ENCODE measurements around the gene HIF3A. TPM values are rescaled to one million over a fixed set of nuclear protein-coding genes. Genes with fewer than 3 reads are reported as not detected.

HIF3A gene
- polyA plus RNA-seq, 1 donor = 165 TPM

GRCh38 chr19:46383171-46383815 lies 86.5 kb downstream of the HIF3A start:
- Histone ChIP-seq H3K27me3 (ENCODE audit: control insufficient read depth, insufficient read depth, low read length) (no peaks in the 10 kb centered on the region), H3K4me3 (ENCODE audit: low read length) (no peak overlapping the region), H3K4me1 (ENCODE audit: control insufficient read depth, insufficient read depth, low read length) (no peaks in the 10 kb centered on the region), H3K36me3 (ENCODE audit: control insufficient read depth, insufficient read depth, low read length) (peaks cover 78% of the 10 kb centered on the region), H3K9me3 (ENCODE audit: control insufficient read depth, low read depth, low read length) (no peaks in the 10 kb centered on the region), H3K27ac (ENCODE audit: low read length) (no peak overlapping the region)
- DNase-seq = no peak
- 83% methylated on average over 1 of the region's 23 CpGs for WGBS (ENCODE audit: insufficient coverage, low lambda C conversion rate)

- no peaks in the 10 kb centered on the region for H3K4me1 ChIP-seq (ENCODE audit: control insufficient read depth, insufficient read depth, low read length)
- H3K4me3 ChIP-seq (ENCODE audit: low read length) = no peak overlapping the region
- no CpG with 5 or more reads among the region's 7 CpGs for WGBS (ENCODE audit: insufficient coverage, low lambda C conversion rate)
- H3K9me3 ChIP-seq (ENCODE audit: control insufficient read depth, low read depth, low read length) = no peaks in the 10 kb centered on the region
- no peaks in the 10 kb centered on the region for H3K27me3 ChIP-seq (ENCODE audit: control insufficient read depth, insufficient read depth, low read length)
- peaks cover 83% of the 10 kb centered on the region for H3K36me3 ChIP-seq (ENCODE audit: control insufficient read depth, insufficient read depth, low read length)
- no peak for DNase-seq
- no peak overlapping the region for H3K27ac ChIP-seq (ENCODE audit: low read length)
Observed at GRCh38 chr19:46383846-46384245, 87.0 kb downstream of the HIF3A start.

GRCh38 chr19:46384396-46384795 lies 87.6 kb downstream of the HIF3A start:
- no CpG with 5 or more reads among the region's 11 CpGs for WGBS (ENCODE audit: insufficient coverage, low lambda C conversion rate)
- Histone ChIP-seq H3K27me3 (ENCODE audit: control insufficient read depth, insufficient read depth, low read length) (no peaks in the 10 kb centered on the region), H3K4me3 (ENCODE audit: low read length) (no peak overlapping the region), H3K36me3 (ENCODE audit: control insufficient read depth, insufficient read depth, low read length) (peaks cover 81% of the 10 kb centered on the region), H3K27ac (ENCODE audit: low read length) (no peak overlapping the region), H3K9me3 (ENCODE audit: control insufficient read depth, low read depth, low read length) (no peaks in the 10 kb centered on the region), H3K4me1 (ENCODE audit: control insufficient read depth, insufficient read depth, low read length) (no peaks in the 10 kb centered on the region)
- DNase-seq = no peak

DNA sequence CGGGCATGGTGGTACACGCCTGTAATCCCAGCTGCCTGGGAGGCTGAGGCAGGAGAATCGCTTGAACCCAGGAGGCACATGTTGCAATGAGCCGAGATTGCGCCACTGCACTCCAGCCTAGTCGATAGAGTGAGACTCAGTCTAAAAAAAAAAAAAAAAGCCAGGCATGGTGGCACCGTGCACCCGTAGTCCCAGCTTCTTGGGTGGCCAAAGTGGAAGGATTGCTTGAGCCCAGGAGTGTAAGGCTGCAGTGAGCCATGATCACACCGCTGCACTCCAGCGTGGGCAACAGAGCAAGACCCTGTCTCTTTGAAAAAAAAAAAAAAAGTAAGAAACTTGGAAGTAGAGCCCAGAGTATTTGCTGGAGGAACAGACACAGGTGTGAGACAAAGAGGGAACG lies 88.8 kb downstream of the HIF3A start:
- Histone ChIP-seq H3K9me3 (ENCODE audit: control insufficient read depth, low read depth, low read length) (no peaks in the 10 kb centered on the region), H3K27me3 (ENCODE audit: control insufficient read depth, insufficient read depth, low read length) (no peaks in the 10 kb centered on the region), H3K36me3 (ENCODE audit: control insufficient read depth, insufficient read depth, low read length) (peaks cover 85% of the 10 kb centered on the region), H3K4me1 (ENCODE audit: control insufficient read depth, insufficient read depth, low read length) (no peaks in the 10 kb centered on the region), H3K4me3 (ENCODE audit: low read length) (no peak overlapping the region), H3K27ac (ENCODE audit: low read length) (no peak overlapping the region)
- 100% methylated on average over 1 of the region's 11 CpGs for WGBS (ENCODE audit: insufficient coverage, low lambda C conversion rate)
- DNase-seq = no peak

DNA sequence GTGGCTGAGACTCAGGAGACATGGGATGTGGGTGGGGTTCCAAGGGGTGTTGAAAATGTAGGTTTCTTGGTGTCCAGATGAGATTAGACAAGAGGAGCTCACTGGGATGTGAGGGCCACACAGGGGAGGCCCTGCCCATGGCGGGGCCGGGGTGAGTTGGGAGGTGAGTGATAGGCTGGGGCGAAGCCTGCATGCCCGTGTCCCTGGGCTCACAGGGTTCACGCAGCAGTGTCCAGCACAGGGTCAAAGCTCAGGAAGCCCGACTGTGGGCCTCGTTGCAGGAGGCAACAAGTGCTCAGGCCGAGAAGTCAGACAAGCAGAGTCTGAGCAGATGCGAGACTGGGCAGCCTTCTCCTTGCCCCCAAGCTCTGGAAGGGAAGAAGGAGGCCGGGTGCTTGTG lies 89.3 kb downstream of the HIF3A start:
- peaks cover 90% of the 10 kb centered on the region for H3K36me3 ChIP-seq (ENCODE audit: control insufficient read depth, insufficient read depth, low read length)
- no peak overlapping the region for H3K4me3 ChIP-seq (ENCODE audit: low read length)
- H3K9me3 ChIP-seq (ENCODE audit: control insufficient read depth, low read depth, low read length) = no peaks in the 10 kb centered on the region
- H3K4me1 ChIP-seq (ENCODE audit: control insufficient read depth, insufficient read depth, low read length) = no peaks in the 10 kb centered on the region
- DNase-seq = no peak
- no peaks in the 10 kb centered on the region for H3K27me3 ChIP-seq (ENCODE audit: control insufficient read depth, insufficient read depth, low read length)
- WGBS (ENCODE audit: insufficient coverage, low lambda C conversion rate) = no CpG with 5 or more reads among the region's 10 CpGs
- no peak overlapping the region for H3K27ac ChIP-seq (ENCODE audit: low read length)

DNA sequence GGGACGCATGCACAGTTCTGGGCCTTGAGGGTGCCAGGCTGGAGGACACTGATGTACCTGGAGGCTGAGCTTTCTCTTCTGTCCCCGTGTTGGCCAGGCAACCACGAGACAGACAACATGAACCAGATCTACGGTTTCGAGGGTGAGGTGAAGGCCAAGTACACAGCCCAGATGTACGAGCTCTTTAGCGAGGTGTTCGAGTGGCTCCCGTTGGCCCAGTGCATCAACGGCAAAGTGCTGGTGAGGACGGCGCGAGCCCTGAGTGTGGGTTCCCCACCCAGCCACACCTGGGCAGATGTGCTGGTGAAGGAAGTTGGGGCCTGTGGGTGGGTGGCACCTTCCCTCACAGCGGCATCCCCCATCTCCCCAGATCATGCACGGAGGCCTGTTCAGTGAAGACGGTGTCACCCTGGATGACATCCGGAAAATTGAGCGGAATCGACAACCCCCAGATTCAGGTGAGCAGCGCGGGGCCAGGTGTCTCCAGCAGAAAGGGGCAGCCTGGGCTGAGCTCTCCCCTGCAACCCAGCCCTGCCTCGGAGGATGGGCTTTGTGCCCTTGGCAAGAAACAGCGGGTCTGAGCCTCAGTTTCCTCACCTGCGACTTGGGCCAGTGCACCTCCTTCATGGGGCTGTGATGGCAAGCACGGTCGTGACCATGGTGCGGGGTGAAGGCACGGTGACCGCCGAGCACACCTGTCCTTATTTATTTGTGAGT lies 90.3 kb downstream of the HIF3A start:
- no CpG with 5 or more reads among the region's 30 CpGs for WGBS (ENCODE audit: insufficient coverage, low lambda C conversion rate)
- no peak for DNase-seq
- no peaks in the 10 kb centered on the region for H3K27me3 ChIP-seq (ENCODE audit: control insufficient read depth, insufficient read depth, low read length)
- no peak overlapping the region for H3K27ac ChIP-seq (ENCODE audit: low read length)
- H3K4me1 ChIP-seq (ENCODE audit: control insufficient read depth, insufficient read depth, low read length) = peaks cover 2% of the 10 kb centered on the region
- H3K4me3 ChIP-seq (ENCODE audit: low read length) = no peak overlapping the region
- H3K9me3 ChIP-seq (ENCODE audit: control insufficient read depth, low read depth, low read length) = no peaks in the 10 kb centered on the region
- H3K36me3 ChIP-seq (ENCODE audit: control insufficient read depth, insufficient read depth, low read length) = peaks cover 89% of the 10 kb centered on the region

GRCh38 chr19:46387713-46388130 lies 90.9 kb downstream of the HIF3A start:
- no peak overlapping the region for H3K4me3 ChIP-seq (ENCODE audit: low read length)
- H3K27ac ChIP-seq (ENCODE audit: low read length) = no peak overlapping the region
- WGBS (ENCODE audit: insufficient coverage, low lambda C conversion rate) = 100% methylated on average over 1 of the region's 10 CpGs
- H3K9me3 ChIP-seq (ENCODE audit: control insufficient read depth, low read depth, low read length) = no peaks in the 10 kb centered on the region
- peaks cover 2% of the 10 kb centered on the region for H3K4me1 ChIP-seq (ENCODE audit: control insufficient read depth, insufficient read depth, low read length)
- no peaks in the 10 kb centered on the region for H3K27me3 ChIP-seq (ENCODE audit: control insufficient read depth, insufficient read depth, low read length)
- DNase-seq = no peak
- H3K36me3 ChIP-seq (ENCODE audit: control insufficient read depth, insufficient read depth, low read length) = peaks cover 83% of the 10 kb centered on the region

GRCh38 chr19:46388311-46389095 lies 91.7 kb downstream of the HIF3A start:
- no CpG with 5 or more reads among the region's 25 CpGs for WGBS (ENCODE audit: insufficient coverage, low lambda C conversion rate)
- Histone ChIP-seq H3K27me3 (ENCODE audit: control insufficient read depth, insufficient read depth, low read length) (no peaks in the 10 kb centered on the region), H3K4me1 (ENCODE audit: control insufficient read depth, insufficient read depth, low read length) (peaks cover 2% of the 10 kb centered on the region), H3K36me3 (ENCODE audit: control insufficient read depth, insufficient read depth, low read length) (peaks cover 75% of the 10 kb centered on the region), H3K27ac (ENCODE audit: low read length) (no peak overlapping the region), H3K4me3 (ENCODE audit: low read length) (no peak overlapping the region), H3K9me3 (ENCODE audit: control insufficient read depth, low read depth, low read length) (no peaks in the 10 kb centered on the region)
- DNase-seq = no peak

DNA sequence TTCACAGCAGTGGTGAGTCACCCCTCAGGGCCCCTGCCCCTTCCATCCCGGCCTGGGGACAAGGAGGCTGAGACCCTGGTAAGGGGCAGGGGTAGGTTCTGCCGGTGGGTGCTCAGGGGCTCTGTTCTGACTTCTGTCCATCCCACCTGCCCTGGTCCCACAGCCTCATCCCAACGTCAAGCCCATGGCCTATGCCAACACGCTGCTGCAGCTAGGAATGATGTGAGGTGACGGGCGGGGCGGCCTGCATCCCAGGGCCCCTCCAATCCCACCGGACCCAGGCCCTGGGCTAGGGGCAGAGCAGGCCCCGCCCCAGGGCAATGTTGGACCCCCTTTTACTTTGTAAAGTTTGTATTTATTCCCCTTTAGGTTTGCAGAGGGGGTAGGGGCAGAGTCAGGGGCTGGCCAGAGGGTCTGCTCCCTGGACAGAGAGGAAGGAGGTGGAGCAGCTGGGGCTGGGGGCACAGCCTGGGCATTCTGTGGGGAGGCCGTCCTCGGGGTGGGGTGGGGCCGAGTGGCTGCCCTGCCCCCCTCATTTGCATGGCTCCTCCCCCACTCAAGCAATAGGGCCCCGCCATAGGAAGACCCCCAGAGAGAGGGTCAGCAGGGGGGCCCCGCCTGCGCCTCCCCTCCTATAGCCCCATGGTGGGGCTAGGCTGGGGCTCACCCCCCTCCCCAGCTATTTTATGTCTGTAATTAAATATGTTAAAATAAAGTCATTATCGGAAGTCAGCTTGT lies 93.4 kb downstream of the HIF3A start:
- no peak for DNase-seq
- H3K27ac ChIP-seq (ENCODE audit: low read length) = no peak overlapping the region
- H3K36me3 ChIP-seq (ENCODE audit: control insufficient read depth, insufficient read depth, low read length) = peaks cover 57% of the 10 kb centered on the region
- no peaks in the 10 kb centered on the region for H3K9me3 ChIP-seq (ENCODE audit: control insufficient read depth, low read depth, low read length)
- no peak overlapping the region for H3K4me3 ChIP-seq (ENCODE audit: low read length)
- no CpG with 5 or more reads among the region's 16 CpGs for WGBS (ENCODE audit: insufficient coverage, low lambda C conversion rate)
- peaks cover 2% of the 10 kb centered on the region for H3K4me1 ChIP-seq (ENCODE audit: control insufficient read depth, insufficient read depth, low read length)
- H3K27me3 ChIP-seq (ENCODE audit: control insufficient read depth, insufficient read depth, low read length) = no peaks in the 10 kb centered on the region

GRCh38 chr19:46390866-46391265 lies 94.0 kb downstream of the HIF3A start:
- no peak overlapping the region for H3K27ac ChIP-seq (ENCODE audit: low read length)
- no CpG with 5 or more reads among the region's 18 CpGs for WGBS (ENCODE audit: insufficient coverage, low lambda C conversion rate)
- H3K9me3 ChIP-seq (ENCODE audit: control insufficient read depth, low read depth, low read length) = no peaks in the 10 kb centered on the region
- no peaks in the 10 kb centered on the region for H3K27me3 ChIP-seq (ENCODE audit: control insufficient read depth, insufficient read depth, low read length)
- peaks cover 2% of the 10 kb centered on the region for H3K4me1 ChIP-seq (ENCODE audit: control insufficient read depth, insufficient read depth, low read length)
- no peak for DNase-seq
- H3K36me3 ChIP-seq (ENCODE audit: control insufficient read depth, insufficient read depth, low read length) = peaks cover 55% of the 10 kb centered on the region
- H3K4me3 ChIP-seq (ENCODE audit: low read length) = no peak overlapping the region

All from large intestine (tissue), 3 donors.